HG03066 (cell line): ENCODE measurements around the gene CFAP45.

ENCODE experiments used
- ATAC-seq: cut with Tn5 transposase; IDR thresholded peaks from one replicate; pipeline ENCODE4 v1.9.1; 2021; ENCODE audit warnings: low read depth; ENCODE audit not compliant: unreplicated experiment

Gene CFAP45

GRCh38 chr1:159900086-159900680 lies at the start of gene CFAP45:
Gene CFAP45 (minus strand): TSS chr1:159900165. CDS start chr1:159900098, 67 bp downstream.
- ATAC-seq: no peak

DNA sequence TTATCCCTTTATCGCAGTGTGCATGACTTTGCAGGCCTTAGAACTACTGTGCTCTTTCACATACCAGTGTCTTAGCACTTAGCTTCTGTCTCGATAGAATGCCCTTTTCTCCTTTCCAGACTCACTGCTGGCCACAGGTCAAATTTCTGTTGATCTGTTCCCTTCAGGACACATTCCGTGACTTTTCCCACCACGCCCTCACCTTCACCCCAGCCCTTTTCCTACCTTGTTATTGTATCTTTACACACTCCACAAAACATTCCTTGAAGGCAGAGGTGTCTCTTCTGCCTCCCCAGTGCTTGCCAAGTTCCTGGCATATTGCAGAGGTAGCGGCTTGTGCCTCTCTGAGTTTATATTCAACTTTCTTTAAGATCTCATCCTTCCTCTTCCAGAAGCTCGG lies 49.2 kb upstream of the CFAP45 start:
- ATAC-seq: no peak

DNA sequence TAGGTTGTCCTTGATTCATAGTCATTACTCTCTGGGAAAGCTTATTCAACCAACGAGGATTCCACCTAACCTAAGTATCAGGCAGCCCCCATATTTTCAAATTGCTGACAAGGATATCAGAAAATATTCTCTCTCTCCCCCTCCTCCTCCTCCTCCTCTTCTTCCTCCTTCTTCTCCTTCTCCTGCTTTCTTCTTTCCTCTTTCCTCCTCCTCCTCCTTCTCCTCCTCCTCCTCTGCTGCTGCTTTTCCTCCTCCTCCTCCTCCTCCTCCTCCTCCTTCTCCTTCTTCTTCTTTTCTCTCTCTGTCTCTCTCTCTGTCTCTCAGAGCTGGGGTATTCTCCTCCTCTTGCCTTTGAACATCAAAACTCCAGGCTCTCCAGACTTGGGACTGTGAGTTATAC lies 48.0 kb upstream of the CFAP45 start:
- no peak for ATAC-seq

- ATAC-seq: no peak
Observed at GRCh38 chr1:159946242-159947187, 46.5 kb upstream of the CFAP45 start.

DNA sequence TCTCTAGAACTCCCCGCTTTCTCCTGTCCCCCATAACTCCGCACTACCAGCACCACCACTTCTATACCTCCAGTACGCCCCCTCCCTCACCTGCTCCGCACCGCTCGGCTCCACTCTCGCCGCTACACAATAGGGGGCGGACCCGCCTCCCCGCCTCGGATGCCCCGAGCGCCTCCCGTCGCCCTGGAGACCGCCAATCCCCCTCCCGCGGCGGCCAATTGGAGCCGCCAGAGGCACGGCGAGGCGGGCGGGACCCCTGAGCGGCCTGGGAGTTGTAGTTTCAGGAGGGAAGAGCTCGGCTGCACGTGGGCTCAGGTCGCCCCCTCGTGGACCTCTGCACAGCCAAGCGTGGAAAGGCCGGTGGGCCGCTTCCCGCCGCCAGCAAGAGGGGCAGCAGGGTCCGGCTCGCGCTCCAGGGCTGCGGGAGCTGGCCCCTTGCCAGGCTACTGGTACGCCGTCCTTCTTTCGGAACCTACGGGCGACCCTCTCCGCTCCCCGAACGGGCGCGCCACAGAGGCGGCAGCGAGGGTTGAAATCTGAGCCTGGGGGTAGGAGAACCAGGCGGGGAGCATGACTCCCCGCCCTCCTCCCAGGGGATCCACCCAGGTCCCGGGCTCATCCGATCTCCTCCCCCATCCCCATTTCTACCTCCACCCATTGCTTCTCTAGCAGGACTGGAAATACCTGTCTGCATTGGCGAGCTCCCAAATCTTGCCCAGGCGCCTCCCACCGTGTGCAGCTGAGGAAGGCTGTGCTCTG lies 45.7 kb upstream of the CFAP45 start, which contains the start of gene IGSF9:
IGSF9 (minus strand) TSS at position 131 of the 759 bp plus-strand sequence. CDS start 2,159 bp downstream, outside the sequence.
- ATAC-seq: no peak

GRCh38 chr1:159944623-159945455 lies 44.9 kb upstream of the CFAP45 start:
- ATAC-seq: no peak

- no peak for ATAC-seq
Observed at GRCh38 chr1:159943908-159944622, 44.1 kb upstream of the CFAP45 start.

- ATAC-seq: no peak
Observed at GRCh38 chr1:159943278-159943640, 43.3 kb upstream of the CFAP45 start.

GRCh38 chr1:159942632-159943277 lies 42.8 kb upstream of the CFAP45 start:
- no peak for ATAC-seq

- no peak for ATAC-seq
Observed at GRCh38 chr1:159941591-159942560, 41.9 kb upstream of the CFAP45 start.

DNA sequence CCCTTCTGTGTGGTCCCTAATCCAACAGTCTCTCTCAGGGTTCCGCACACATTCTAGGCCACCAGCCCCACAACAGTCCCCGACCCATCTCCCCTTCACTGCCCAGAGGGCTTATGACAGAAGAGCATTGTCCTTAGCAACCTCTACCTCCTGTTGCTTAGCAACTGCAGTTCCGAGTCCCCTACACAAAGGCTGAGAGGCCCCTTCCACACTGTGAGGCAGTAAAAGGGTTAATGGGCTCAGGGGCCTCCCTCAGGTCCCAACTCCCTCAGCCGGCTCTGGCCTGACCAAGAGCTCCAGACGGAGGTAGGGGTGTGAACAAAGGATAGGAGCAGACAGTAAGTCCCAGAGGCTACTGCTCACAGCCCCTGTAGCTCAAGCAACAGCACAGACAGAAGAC lies 41.2 kb upstream of the CFAP45 start:
- no peak for ATAC-seq

DNA sequence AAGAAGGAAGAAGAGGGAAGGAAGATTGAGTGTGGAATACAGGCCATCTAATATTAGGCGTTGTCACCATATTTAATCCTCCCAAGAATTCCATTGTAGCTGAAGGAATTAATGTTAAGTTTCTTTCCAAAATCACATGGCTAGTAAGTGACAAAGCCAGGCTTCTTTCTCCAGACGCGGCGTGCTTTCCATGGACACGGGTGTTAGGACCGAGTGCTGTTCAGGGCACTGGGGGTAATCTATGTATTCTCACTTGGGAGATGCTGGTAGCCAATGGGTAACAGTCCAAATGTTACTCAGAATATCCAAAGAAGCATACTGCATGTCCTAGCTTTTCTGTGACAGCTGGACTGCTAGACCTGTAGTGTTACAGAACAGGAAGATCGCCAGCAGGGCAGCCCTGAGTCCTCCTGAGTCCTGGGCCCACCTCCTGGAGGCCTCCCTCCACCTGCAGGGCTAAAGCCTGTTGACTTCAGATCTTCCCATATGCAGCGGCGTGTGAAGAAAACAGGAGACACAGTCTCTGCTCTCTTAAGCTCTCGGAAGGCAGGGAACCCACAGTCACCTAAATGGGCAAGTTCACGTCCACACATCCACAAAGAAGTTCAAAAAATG lies 40.1 kb upstream of the CFAP45 start:
- no peak for ATAC-seq

GRCh38 chr1:159939678-159940002 lies 39.7 kb upstream of the CFAP45 start:
- ATAC-seq: no peak

- no peak for ATAC-seq
Observed at GRCh38 chr1:159938905-159939677, 39.1 kb upstream of the CFAP45 start.

GRCh38 chr1:159938211-159938852 lies 38.4 kb upstream of the CFAP45 start:
- no peak for ATAC-seq

GRCh38 chr1:159937054-159937750 lies 37.2 kb upstream of the CFAP45 start:
- ATAC-seq: no peak
